ENCODE results near the gene SEPSECS. TPM values are rescaled to one million over a fixed set of nuclear protein-coding genes. Genes with fewer than 3 reads are reported as not detected.
A peak's percentile ranks its signal among the peaks of the same experiment; 100 is the strongest.

SEPSECS gene
- total RNA-seq (2014; rRNA removed) = 5.2 and 5.6 TPM in 2 replicates
- 1.4 TPM for polyA plus RNA-seq (2012)

DNA sequence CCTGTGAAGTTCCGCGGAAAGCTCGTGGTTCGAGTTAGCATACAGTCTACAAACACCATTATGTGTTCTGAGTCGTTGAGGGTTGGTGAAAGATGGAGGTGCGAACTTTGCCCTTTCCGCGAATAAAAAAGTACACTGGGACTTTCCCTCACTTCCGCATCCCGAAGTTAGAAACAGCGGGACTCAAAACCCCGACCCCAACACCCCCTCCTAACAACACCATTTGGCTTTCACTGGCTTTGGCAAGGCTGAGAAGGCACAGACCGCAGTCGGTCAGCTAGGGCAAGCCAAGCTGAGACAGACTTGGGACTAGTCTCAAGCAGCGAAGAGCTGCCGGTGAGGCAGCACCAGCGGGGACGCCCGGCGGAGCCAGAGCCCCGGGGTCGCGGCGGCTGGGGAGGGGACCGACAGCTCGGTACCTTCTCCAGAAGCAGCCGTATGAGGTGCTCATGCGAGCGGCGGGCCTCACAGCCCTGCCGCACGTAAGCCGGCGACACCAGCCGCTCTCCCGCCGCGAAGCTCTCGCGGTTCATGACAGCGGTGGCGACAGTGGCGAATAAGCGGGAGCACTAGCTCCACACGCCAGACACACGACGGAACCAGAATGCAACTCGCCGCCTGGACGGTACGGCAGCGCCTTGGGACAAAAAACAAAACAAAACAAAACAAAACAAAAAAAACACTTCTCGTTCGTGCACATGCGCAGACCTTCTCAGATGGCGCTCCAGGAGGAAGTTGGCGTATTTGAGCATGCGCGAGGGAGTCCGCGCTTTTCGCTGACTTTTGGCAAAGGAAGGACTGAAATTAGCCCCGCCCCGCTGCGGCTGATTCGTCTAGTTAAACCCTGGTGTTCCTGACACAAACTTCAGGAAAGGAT is at the start of gene SEPSECS:
Gene SEPSECS, minus strand, starts transcription at position 613 of the 877 bp plus-strand sequence. Its CDS starts 80 bp downstream, at position 533.
- DNase-seq (ENCODE audit: low read depth) = peak; percentile 97

DNA sequence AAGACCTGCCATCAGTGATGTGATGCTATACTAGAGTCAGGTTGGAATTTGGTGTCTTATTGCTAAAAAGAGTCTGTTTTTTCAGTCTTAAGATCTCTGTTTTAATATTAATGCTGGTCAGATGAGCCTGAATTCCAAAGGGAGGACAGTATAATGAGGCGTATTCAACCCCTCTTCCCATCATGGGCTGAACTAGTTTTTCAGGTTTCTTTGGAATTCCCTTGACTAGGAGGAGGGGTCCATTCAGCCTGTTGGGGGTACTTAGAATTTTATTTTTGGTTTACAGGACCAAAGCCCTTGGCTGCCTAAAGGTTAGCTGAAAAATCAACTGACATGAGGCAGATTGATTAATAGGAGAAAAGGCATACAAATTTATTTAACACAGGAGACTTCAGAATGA is 49.5 kb upstream of the SEPSECS start:
- DNase-seq (ENCODE audit: low read depth) = no peak

DNA sequence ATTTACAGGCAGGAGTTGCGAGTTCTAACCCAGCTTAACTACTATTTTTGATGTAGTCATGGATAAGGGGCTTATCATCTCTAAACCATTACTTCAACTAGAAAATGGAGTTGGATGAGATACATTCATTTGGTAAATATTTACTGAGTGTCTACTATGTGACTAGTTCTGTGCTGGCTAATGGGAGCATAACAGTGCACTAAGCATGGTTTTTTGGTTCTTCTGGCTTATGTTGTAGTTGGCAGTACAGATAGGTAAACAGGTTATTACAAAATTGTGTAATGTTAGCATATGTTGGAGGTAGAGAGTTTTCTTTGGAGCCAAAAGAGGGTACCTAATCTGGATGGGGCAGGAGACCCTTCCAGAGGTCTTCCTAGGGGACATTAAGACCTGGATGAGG is 47.7 kb upstream of the SEPSECS start:
- no peak for DNase-seq (ENCODE audit: low read depth)

DNA sequence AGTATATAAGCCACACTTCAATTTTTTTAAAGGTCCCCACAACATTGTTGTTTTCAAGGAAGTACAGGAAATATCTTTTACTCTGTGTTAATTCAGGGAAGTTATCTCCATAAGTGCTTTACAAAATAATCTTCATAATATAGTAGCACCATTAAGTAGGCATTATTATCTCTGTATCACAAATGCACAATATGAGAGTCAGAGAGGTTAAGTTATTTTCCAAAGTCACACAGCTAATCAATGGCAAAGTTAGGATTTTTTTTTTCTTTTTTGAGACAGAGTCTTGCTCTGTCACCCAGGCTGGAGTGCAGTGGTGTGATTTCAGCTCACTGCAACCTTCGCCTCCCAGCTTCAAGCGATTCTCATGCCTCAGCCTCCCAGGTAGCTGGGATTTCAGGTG is 38.5 kb upstream of the SEPSECS start:
- DNase-seq (ENCODE audit: low read depth) = no peak

DNA sequence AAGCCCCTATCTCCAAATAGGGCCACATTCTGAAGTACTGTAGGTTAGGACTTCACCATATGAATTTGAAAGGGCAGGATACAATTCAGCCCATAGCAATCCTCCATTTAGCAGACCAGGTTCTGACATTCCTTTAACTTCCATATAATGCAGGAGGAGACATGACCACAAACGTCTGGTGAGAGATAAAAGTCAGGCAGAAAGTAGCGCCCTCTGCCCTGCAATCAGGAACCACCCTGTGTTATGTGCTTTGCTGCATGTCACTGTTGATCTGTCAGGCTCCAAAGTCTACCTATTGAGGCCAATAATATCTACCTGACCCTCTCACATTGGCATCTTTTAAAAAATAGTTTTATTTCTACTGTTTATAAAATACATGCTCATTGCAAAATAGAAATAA is 30.2 kb upstream of the SEPSECS start:
- DNase-seq (ENCODE audit: low read depth) = no peak

DNA sequence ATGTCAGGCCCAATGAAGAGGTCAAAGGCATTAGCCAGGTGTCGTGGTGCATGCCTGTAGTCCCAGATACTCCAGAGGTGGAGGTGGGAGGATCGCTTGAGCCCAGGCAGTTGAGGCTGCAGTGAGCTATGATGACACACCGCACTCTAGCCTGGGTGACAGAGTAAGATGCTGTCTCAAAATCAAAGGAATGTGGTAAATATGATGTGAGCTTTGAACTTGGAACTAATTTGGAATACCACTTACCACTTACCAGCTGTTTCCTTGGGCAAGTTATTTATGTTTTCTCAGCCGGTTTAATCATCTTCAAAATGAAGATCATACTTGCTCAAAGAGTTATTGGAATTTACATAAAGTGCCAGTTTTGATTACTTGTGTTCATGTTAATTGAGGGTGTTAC is 23.8 kb upstream of the SEPSECS start:
- peak; percentile 65 for DNase-seq (ENCODE audit: low read depth)

DNA sequence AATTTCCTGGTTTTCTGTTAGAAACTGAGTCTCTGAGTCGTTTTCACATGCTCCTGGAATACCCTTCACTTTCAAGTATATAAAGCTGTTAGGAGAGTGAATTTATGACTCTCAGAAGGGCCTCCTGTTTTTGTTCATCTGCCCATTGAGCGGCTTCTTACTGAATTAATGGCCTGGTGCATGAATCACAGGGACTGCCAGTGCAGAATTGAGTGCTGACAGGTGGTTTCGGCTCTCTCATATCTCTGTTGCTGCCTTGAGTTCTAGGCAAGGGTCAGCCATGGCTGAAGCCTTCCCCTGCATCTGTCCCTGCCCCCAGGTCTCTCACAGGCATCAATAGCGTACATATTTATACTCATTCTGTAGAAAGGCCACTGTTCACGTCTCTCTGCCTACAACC is 22.7 kb upstream of the SEPSECS start:
- peak; percentile 52 for DNase-seq (ENCODE audit: low read depth)

DNA sequence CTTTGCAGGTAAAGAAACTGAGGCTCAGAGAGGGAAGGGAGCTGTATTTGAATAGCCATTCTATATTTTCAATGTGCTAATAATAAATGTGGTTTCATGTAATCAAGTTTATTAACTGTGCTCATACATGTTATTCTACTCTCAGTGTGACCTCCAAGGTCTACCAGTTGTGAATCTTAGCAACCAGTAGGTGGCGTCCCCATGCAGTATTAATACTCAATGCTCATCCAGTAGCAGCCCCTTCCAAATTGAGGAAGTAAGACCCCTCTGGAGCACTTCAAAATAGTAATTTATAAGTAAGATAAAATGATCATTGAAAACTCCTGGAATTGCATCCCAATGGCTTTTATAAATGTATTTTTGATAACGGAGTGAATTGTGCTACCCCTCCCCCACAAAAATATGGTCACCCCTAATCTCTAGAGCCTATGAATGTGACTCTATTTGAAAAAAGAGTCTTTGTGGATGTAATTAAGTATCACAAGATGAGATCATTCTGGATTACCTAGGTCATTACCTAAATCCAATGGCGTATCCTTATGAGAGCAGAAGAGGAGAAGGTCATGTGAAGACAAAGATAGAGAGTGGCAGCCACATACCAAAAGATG is 20.4 kb upstream of the SEPSECS start:
- peak; percentile 42 for DNase-seq (ENCODE audit: low read depth)

DNA sequence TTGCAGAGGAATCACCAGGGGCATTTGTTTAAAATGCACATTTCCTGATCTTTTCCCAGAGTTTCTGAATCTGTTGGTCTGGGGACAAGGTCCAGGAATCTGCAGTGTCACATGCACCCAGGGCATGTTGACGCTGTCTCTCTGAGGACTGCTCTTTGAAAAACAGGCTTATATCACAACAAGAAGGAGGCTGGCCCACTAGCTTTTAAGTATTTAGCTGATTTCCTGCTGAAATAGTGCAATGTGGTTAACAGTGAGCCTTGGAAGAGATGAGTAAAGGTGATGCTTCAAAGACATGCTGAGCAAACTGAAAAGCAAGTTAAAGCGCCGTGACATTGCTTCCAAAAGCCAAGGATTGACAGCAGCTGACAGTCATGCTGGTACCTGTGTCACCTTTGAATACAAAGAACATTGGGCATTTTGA is 18.6 kb upstream of the SEPSECS start:
- DNase-seq (ENCODE audit: low read depth) = no peak

DNA sequence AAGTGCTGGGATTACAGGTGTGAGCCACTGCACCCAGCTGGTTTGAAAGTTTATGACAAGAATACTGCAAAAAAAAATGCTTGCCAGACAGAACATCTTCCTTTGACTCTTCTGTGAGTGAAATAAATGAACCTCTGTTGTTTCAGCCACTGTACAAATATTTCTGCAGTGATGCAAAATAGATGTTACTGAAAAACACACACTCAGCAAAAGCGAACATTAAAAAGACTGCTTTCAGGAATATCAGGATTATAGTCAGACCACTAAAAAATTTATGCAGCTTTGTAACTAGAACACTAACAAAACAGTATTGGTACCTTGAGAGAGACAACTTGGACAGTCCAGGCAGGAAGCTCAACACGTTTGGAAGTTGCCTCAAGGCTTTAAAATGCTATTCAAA is 16.9 kb upstream of the SEPSECS start:
- DNase-seq (ENCODE audit: low read depth) = no peak

DNA sequence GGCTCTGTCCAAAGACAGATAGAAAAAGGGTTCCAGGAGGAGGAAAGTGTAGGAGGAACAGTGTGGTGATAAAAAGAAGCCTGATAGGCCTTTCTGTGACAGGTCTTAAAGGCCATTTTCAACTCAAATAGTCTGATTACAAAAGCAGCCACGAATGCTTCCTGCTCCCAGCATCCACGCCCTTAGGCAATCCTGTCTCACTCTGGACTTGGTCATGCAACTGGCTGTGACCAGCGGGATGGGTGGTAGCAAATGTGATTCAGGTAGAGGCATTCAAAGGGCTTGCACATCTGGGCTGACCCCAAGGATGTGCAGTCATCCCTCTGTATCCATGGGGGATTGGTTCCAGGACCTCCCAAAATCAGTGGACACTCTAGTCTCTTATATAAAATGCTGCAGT is 14.4 kb upstream of the SEPSECS start:
- no peak for DNase-seq (ENCODE audit: low read depth)

DNA sequence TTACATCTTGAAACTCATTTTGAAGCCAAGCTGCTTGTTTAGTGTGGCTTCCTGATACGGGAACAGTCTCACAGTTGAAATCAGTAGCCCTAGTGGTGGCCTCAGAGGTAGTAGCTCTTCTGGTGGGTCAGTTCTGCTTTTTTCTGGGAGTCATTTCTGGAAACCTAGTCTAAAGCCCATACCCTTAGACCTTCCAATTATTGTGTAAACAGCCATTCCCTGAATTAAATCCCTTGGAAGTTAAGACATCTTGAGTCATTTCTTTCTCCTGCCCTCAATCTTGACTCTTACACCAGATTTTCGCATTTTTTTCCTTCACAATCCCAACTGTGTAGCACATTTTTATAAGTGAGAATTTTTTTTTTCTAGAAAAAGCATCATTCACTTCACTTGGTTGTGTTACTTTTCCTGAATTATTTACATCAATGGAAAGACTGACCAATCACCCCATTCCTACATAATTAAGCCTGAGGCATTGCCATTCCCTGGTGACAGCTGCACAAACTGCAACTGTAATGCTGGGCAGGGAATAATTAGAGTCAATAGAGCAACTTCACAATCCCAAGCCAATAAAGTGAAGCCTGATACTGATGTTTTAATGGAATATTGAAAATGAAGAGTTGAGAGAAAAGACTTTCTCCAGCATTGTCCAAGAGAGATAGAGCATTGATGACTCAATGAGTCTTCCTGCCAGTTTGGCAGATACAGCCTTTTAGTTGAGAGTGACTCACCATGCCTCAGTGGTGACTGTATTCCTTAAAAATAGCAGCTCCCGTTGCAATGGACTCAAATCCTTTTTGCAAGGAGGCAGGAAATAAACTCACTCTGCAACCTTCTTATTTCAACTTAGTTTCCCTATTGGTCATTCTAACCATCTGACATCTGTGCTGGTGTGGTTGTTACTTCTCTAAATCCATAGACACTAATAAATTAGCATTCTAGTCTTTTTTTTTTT is 13.0 kb upstream of the SEPSECS start:
- peak; percentile 99 for DNase-seq (ENCODE audit: low read depth)

DNA sequence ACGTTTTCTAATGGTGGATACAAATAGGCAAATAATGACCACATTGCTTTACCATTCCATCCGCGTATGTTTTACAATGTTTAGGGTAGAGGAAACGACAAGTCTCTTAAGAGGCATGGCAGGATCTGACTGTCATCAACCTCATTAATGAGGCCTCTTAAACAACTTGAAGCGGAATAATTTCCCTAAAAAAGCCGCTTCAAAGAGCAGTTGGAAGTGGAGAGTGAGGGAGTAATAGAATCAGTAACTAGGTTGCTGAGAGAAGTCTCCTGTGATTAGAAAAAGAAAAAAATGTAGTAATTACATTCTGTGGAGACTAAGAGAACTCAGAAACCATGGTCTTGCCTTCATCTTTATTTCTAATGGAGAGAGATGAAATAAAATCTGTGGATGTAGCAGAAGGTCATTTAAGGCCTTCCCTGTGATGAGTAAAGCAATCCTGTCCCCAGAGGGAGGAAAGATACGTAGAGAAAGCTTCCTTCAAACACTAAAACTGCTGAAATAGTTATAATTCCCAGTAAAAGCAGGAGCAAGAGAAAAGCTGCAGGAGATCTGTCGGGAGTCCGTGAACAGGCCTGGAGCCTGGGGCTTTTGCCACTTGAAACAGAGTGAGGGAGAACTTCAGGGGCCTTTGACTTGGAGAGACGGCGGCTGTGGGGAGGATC is 11.1 kb upstream of the SEPSECS start:
- DNase-seq (ENCODE audit: low read depth) = no peak

DNA sequence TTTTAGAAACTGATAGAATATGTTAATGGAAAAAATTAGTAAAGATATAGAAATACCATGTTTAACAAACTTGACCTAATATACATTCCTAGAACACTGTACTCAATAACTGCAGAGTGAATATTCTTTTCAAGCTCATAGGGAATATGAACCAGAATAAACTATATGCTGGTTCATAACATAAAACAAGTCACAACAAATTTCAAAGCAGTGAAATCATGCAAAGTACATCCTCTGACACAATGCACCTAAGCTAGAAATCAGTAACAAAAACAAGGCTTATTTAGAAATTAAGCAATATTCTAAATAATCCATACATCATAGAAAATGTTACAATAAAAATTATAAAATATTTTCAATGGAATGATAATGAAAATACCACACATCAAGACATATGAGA is 9.2 kb upstream of the SEPSECS start:
- no peak for DNase-seq (ENCODE audit: low read depth)

DNA sequence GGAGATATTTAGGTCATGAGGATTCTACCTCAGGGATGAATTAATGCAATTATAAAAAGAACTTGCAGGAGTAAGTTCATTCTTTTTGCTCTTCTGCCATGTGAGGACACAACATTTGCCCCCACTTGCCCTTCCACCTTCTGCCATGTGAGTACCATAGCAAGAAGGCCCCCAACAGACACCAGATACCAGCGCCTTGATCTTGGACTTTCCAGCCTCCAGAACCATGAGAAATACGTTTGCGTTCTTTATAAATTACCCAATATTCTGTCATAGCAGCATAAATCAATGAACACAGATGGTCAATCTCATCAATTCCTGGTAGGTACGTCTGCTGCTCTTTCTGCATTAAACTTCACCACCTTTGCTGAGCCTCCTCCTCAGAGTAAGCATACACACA is 5.7 kb upstream of the SEPSECS start:
- no peak for DNase-seq (ENCODE audit: low read depth)

DNA sequence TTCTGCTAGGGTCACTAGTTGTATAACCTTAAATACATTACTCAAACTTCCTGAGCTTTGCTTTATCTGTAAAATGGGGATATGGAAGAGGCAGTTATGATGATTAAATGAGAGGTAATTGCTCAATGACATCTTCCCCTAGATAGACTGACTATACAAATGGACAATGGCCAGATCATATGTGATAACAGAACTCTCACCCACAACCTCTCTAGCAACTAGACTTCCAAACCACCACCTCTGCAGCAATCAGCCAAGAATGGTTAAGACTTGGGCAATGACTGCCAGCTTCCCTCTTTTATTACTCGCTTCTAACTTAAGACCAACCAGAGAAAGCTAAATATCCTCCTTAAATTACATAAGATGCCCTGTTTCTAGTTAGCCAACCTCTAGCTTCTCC is 2.9 kb upstream of the SEPSECS start:
- no peak for DNase-seq (ENCODE audit: low read depth)

DNA sequence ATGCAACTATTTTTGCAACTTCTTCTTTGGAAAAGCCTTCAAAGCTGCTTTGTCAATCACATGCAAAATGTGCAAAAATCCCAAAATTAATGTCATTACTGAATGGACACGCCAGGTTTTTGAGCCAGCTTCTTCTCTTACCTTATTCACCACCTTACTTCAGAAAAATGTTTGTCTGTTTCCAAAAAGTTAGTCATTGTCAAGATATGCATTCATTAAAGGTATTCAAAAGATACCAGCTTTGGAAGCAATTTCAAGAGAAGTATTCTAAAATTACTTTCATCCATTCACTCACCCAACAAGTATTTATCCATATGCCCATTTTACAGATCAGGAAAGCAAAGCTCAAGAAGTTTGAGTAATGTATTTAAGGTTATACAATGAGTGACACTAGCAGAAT is 2.3 kb upstream of the SEPSECS start:
- no peak for DNase-seq (ENCODE audit: low read depth)

DNA sequence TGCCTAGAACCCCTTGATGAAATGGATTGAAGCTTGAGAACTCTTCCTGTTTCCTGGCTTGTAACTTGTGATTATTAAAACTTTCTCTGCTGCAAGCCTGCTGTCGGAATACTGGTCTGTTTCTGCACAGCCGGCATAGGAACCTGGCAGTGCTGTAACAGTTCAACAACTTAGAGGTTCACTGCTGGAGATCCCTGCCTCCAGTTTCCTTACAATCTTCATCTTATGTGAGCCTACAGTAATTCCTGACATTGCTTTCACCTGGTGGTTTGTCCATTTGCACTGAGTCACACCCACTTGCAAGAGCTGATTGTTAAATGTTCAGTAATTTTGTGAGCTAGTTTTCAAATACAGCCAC is 1.3 kb upstream of the SEPSECS start:
- DNase-seq (ENCODE audit: low read depth) = peak; percentile 12

DNA sequence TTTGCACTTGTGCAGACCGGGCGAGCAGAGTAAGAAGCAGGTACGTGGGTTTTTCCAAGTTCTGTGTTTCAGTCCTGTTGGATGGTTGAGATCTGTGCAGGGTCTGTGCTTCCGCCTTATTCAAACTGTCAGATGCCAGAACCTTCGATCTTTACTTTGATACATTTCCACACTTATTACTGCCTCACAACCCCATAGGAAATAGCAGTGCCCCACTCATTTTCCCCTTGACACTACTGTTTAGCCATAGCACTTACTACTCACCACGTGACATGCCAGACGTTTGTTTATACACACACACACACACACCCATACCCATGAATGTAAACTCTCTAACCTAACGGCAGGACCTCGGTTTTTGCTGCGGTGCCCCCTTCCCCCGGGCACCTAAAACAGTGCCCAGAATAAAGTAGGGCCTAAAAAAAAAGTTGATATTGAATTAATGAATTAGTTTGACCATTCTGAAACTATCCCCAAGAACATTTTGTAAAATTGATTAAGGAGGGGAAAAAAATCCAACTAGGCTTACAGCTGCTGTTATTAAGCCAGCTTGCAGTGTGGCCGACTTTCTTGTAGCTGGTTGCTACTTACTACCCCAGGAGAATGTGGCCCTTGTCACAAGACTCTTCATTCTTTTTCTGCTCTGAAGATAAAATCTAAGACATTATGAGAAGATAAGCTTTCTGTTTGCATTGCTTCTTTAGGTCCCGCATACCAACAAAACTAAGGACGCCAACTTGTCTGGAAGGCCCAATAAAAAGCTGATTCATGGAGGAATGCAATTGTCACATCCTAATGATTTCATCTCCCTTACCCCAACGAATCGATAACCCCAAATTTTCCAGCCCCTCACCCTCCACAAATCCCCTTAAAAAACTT is 704 bp upstream of the SEPSECS start:
- no peak for DNase-seq (ENCODE audit: low read depth)

DNA sequence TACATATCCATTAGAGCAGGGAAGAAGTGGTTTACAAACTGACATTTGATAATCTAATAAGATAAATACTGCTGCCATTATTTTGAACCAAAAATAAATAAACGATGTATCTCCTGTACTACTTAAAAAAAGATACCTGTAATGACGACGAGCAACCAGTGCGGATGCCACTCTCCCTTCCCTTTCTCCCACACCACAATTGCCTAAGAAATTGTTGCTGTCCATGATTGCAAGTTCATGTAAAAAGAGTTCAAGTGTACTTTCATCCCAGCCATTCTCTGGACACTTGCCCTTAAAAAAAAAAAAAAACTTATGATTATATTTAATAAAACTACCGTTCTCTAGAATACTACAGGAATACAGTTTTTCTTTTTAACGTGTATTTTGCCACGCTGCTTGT is 1.4 kb downstream of the SEPSECS start:
- no peak for DNase-seq (ENCODE audit: low read depth)

DNA sequence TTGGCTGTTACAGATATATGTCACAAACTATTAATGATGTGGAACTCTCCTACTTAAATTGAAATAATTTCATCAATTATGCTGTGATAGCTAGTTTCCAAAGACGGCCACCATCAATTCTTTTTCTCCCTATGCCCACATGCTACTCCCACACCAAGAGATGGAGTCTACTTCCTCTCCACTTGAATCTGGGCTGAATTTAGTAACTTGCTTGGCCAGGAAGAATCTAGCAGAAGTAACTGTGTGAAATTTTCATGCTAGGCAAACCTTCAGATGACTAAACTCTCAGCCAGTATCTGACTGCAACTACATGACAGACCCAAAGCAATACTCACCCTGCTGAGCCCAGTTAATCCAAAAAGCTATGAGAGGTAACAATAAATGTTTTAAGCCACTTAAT is 3.2 kb downstream of the SEPSECS start:
- DNase-seq (ENCODE audit: low read depth) = no peak
